AG04449 (cell line): ENCODE results near the gene ARL11.

Source experiments
- CTCF ChIA-PET: fragments of 350-600 bp; formaldehyde crosslinking; extraction: SDS; loops from one replicate; lab custom pipeline; 2021; ENCODE audit warnings: antibody characterized with exemption; lab: Yijun Ruan, JAX
- POLR2A ChIA-PET: fragments of 400-600, 350-600 bp; formaldehyde crosslinking; extraction: SDS; loops from one replicate; lab custom pipeline; 2020; ENCODE audit warnings: antibody characterized with exemption, inconsistent platforms; lab: Yijun Ruan, JAX
- DNase-seq: peaks from one replicate; pipeline ENCODE4 v3.0.0-alpha.2; 2010; ENCODE audit warnings: low read depth, low spot score
- H3K4me3 ChIP-seq: 2 replicates; pipeline ENCODE4 v1.5.1; 2011; ENCODE audit warnings: low read depth, mild to moderate bottlenecking, control low read depth, low read length
- CTCF ChIP-seq: IDR thresholded peaks from one replicate; pipeline ENCODE4 v1.5.1; 2011; ENCODE audit warnings: mild to moderate bottlenecking, moderate library complexity, low read length, control low read depth, inconsistent platforms; ENCODE audit not compliant: insufficient read depth; ENCODE audit errors: missing control alignments

Gene ARL11

DNA sequence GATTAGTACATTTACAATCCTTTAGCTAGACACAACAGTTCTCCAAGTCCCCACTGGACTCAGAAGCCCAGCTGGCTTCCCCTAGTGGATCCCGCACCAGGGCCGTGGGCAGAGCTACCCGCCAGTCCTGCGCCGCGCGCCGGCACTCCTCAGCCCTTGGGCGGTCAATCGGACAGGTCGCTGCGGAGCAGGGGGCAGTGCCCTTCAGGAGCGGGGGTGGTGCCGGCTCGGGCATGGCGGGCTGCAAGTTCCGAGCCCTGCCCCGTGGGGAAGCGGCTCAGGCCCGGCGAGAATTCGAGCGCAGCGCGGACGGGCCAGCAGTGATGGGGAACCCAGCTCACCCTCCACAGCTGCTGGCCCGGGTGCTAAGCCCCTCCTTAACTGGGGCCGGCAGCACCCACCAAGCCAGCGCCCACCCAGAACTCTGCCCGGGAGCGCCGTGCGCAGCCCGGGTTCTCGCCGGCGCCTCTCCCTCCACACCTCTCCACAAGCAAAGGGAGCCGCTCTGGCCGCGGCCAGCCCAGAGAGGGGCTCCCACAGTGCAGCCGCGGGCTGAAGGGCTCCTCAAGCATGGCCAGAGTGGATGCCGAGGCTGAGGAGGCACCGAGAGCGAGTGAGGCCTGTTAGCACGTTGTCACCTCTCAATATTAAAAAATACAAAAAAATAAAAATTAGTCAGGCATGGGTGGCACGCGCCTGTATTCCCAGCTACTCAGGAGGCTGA lies 50.0 kb downstream of the ARL11 start:
- no peak for TF ChIP-seq CTCF
- POLR2A ChIA-PET: no interaction called here
- no peak overlapping the region for H3K4me3 ChIP-seq
- DNase-seq: no peak
- CTCF ChIA-PET: interaction anchor here (0.6 to 2.7 kb wide), 6 partner anchors 8 to 1393 kb away, joined by 3 to 20 read pairs (median 4); no protein-coding TSS in a partner anchor

GRCh38 chr13:49679246-49679645 lies 50.9 kb downstream of the ARL11 start:
- H3K4me3 ChIP-seq: no peak overlapping the region
- DNase-seq: no peak
- ChIA-PET CTCF (interaction anchor here (0.6 to 2.7 kb wide), 9 partner anchors 9 to 1390 kb away, joined by 3 to 20 read pairs (median 4); no protein-coding TSS in a partner anchor), POLR2A (no interaction called here)
- peak; percentile 21 for TF ChIP-seq CTCF

- DNase-seq: no peak
- ChIA-PET CTCF (interaction anchor here (1.0 to 3.0 kb wide), 4 partner anchors 11 to 167 kb away, joined by 3 to 16 read pairs (median 4); no protein-coding TSS in a partner anchor), POLR2A (interaction anchor here (1.8 kb wide), 1 partner anchor 9 kb away, joined by 5 read pairs; the partner anchor contains the start of gene EBPL)
- no peak overlapping the region for H3K4me3 ChIP-seq
- no peak for TF ChIP-seq CTCF
Observed at GRCh38 chr13:49681842-49682435, 53.6 kb downstream of the ARL11 start.
